DMS79 treated with DMSO at 0.1 percent for 48 hours (cell line): ENCODE data around the gene TPBGL.

Source experiments
- DNase-seq: peaks from one replicate; lab custom pipeline; 2025; lab: John Stamatoyannopoulos, UW

The TPBGL gene, protein sequence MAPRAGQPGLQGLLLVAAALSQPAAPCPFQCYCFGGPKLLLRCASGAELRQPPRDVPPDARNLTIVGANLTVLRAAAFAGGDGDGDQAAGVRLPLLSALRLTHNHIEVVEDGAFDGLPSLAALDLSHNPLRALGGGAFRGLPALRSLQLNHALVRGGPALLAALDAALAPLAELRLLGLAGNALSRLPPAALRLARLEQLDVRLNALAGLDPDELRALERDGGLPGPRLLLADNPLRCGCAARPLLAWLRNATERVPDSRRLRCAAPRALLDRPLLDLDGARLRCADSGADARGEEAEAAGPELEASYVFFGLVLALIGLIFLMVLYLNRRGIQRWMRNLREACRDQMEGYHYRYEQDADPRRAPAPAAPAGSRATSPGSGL

GRCh38 chr11:75240311-75241035 is at the start of gene TPBGL:
TSS of gene TPBGL (plus strand) at chr11:75240774. CDS start at chr11:75241050, 276 bp downstream.
- DNase-seq: peak; percentile 49

GRCh38 chr11:75191330-75191717 is 49.2 kb upstream of the TPBGL start:
- no peak for DNase-seq

GRCh38 chr11:75193271-75193670 is 47.3 kb upstream of the TPBGL start:
- DNase-seq: no peak

GRCh38 chr11:75193711-75194110 is 46.9 kb upstream of the TPBGL start:
- no peak for DNase-seq

GRCh38 chr11:75194147-75194546 is 46.4 kb upstream of the TPBGL start:
- DNase-seq: no peak

- DNase-seq: peak; percentile 86
Observed at GRCh38 chr11:75195167-75195962, 45.2 kb upstream of the TPBGL start.

GRCh38 chr11:75196426-75196825 is 44.1 kb upstream of the TPBGL start:
- DNase-seq: peak; percentile 34

DNA sequence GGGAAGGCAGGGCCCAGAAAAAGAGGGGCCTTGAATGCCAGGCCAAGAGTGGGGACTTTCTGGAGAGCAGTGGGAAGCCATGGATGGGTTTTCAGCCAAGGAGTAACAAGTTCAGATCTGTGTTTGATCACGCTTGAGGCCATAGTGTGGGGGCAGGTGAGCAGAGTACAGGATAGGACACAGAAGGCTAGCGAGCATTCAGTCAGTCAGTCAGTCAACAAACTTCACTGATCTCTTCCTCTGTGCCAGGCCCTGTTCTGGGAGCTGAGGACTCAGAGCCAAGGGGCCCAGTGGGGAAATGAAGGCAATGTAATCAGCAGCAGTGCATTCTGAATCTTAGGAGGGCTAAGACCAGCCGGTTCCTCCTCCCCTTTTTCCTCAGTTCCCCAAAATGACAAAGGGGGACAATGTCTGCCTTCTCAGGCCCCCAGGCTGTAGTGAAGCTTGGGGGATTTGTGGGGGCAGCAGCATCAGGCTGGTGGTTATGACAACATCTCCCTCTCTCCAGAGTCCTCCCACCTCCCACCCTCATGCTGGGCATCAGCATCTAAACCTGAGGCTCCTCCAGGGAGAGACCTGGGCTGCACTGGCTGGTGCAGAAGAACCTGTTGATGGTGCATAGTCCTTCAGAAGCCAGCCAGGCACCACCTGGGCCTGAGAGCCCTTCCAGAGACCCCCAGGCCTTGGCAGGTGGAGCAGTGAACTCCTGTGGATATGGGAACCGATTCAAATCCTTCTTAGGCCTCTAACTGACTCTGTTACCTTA is 42.9 kb upstream of the TPBGL start:
- DNase-seq: no peak

DNA sequence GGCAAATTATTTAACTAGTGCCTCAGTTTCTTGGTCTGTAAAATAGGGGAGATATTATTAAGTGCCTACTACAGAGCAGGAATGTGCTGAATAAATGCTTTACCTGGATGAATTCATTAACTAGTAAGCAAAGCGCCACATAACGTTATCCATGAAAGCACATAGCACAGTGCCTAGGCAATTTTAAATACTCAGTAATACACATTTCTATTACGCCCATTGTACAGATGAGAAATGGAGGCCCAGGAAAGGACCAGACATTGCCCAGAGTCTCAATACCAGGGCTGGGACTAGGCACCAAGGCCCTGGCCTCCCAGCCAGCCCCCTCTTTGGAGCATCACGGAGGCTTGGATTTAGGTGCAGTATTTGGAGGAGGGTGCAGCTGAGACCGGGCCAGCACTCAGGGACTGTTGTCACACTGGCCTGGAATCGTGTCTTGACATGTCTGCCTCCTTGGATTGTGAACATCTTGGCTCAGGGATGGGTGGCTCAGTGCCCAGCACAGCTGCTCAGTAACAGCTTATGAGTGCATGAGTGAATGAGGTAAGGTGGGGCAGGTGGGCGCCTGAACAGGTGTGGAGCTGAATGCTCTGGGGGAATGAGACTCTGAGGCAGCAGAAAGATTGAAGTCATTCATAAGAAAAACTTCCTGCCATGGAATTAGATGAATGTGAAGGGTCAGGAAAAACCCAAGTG is 42.1 kb upstream of the TPBGL start:
- DNase-seq: peak; percentile 99

- peak; percentile 91 for DNase-seq
Observed at GRCh38 chr11:75199412-75199955, 41.1 kb upstream of the TPBGL start.

DNA sequence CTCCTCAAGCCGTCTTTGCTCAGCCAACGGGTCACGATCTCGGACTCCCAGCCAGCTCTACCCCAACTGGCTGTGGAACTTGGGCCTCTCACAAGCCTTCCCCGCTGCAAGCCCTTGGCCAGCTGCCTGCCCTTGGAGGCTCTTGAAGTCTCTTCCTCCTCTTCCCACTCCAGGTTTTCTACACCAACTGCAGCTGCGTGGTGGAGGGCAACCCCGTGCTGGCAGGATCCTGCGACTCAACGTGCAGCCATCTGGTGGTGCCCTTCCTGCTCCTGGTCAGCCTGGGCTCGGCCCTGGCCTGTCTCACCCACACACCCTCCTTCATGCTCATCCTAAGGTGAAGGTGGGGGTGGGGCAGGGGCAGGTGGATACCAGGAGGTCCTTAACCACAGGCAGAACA is 40.5 kb upstream of the TPBGL start:
- DNase-seq: peak; percentile 88

DNA sequence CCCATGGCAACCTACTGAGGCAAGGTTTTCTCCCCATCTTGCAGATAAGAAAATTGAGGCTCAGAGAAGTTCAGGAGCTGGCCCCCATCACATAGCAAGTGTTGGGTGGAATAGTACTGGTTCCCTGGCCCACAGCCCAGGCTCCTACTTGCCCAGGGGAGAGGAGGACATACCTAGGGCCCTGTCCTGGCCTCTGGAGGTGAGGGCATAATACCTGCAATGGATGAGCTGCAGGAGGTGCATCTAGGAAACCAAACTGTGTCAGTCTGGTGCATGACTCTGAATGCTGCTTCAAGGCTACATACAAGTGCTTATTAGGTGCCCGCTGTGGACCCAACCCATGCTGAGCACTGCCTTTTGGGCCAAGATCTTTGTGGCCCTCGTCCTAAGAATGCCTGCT is 40.0 kb upstream of the TPBGL start:
- no peak for DNase-seq

DNA sequence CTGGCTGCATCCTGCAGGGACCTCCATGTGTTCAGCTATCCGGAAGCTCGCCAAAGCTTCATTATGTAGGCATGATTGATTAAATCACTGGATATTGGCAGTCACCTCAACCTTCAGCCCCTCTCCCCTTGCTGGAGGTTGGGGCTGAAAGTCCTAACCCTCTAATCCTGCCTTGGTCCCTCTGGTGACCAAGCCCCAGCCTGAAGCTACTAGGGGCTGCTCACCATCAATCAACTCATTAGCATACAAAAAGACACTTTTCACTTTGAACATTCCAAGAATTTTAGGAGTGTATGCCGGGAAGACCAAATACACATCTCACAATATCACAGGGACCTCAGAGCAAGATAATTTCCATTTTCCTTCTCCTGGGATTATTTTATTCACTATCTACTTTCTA is 38.8 kb upstream of the TPBGL start:
- no peak for DNase-seq

GRCh38 chr11:75202195-75202594 is 38.4 kb upstream of the TPBGL start:
- DNase-seq: no peak

GRCh38 chr11:75203138-75203537 is 37.4 kb upstream of the TPBGL start:
- DNase-seq: no peak

GRCh38 chr11:75203641-75204011 is 36.9 kb upstream of the TPBGL start:
- DNase-seq: no peak

DNA sequence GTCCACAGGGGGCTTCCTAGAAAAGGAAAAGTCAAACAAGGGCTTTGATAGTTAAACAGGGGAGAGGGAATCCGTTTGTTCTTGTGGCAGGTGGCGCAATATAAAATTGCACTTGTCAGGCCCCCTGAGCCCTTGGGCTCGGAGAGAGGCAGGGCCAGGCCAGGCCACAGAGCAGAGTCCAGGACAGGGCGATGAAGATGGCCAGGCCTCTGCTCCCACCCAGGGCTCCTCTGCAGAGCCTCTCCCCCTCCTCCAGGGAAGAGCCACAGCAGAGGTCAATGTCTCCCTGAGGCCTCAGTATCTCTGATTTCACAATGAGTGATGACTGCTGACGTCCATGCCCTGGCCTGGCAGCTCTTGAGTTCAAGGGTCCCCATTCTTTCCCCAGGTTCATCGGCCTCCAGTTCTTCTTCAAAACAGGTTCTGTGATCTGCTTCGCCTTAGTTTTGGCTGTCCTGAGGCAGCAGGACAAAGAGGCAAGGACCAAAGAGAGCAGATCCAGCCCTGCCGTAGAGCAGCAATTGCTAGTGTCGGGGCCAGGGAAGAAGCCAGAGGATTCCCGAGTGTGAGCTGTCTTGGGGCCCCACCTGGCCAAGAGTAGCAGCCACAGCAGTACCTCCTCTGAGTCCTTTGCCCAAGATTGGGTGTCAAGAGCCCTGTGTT is 36.4 kb upstream of the TPBGL start:
- no peak for DNase-seq

- peak; percentile 92 for DNase-seq
Observed at GRCh38 chr11:75204685-75205563, 35.6 kb upstream of the TPBGL start.

DNA sequence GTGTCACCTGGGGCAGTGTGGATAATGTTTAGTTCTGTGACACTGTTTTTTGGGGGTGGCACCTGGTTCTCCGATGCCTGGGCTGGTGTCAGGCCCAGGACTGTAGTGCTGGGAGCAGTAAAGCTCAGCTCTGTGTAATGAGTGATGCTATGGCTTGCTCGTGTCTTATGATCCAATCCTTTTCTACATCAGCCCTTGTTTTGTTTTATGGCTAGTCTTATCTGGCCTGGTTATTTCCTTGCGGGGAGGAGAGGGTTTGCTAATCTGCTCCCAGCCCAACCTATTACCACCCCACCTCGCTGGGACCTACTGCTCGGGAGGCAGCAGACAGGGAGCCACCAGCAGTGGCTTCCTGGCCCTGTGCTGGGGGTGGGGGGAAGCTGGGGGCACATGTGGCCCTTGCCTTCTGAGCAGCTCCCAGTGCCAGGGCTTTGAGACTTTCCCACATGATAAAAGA is 35.0 kb upstream of the TPBGL start:
- DNase-seq: no peak
